Testis (tissue), 3 donors: ENCODE measurements around the gene SLC17A9. TPM values are rescaled to one million over a fixed set of nuclear protein-coding genes. Genes with fewer than 3 reads are reported as not detected.

Source experiments
- DNase-seq: peaks from one replicate; pipeline ENCODE4 v3.0.0-alpha.2; 2019
- H3K27ac ChIP-seq, 2 donors: fragments of 200-600 bp; sonication (generic); one replicate each; pipeline ENCODE4 v1.5.1; 2019
- H3K27me3 ChIP-seq: fragments of 200-600 bp; sonication (generic); one replicate; pipeline ENCODE4 v1.5.1; 2019
- H3K36me3 ChIP-seq: fragments of 200-600 bp; sonication (generic); one replicate; pipeline ENCODE4 v1.5.1; 2017; ENCODE audit warnings: low read depth; ENCODE audit errors: missing control alignments
- H3K4me1 ChIP-seq: fragments of 200-600 bp; sonication (generic); one replicate; pipeline ENCODE4 v1.5.1; 2019
- H3K4me3 ChIP-seq, 2 donors: fragments of 200-600 bp; sonication (generic); one replicate each; pipeline ENCODE4 v1.5.1; 2017 to 2019
- H3K9me3 ChIP-seq: fragments of 200-600 bp; sonication (generic); one replicate; pipeline ENCODE4 v1.5.1; 2017
- CTCF ChIP-seq, 3 experiments: fragments of 450-650 bp in 2 of 3; fragments of 200-600 bp in 1 of 3; sonication (generic) in 1 of 3; IDR thresholded peaks; one replicate each; pipeline ENCODE4 v1.5.1; 2016 to 2019; ENCODE audit warnings: antibody characterized with exemption in 3 of 3, mild to moderate bottlenecking in 2 of 3, moderate library complexity in 1 of 3
- POLR2A ChIP-seq: fragments of 450-650 bp; IDR thresholded peaks from one replicate; pipeline ENCODE4 v1.6.1; 2017; ENCODE audit warnings: antibody characterized with exemption, mild to moderate bottlenecking, moderate library complexity
- WGBS, 2 donors: methylation state at CpG; one replicate each; pipeline ENCODE4 v1.1.5; 2018; 5-methylcytosine and 5-hydroxymethylcytosine counted together
- intact Hi-C: fragments of 100-400 bp; cut with DNase I; formaldehyde crosslinking; loops from one replicate; pipeline ENCODE4 v1.15.1; 2023; ENCODE audit warnings: low total_unique reads
- polyA plus RNA-seq: library from polyadenylated mRNA; stranded (reverse); fragments of 350-450 nt; fragmentation: Illumina TruSeq; extraction: RNeasy Lipid Tissue Mini Kit (QIAGEN cat#74804); gene quantifications from one replicate; pipeline ENCODE4 v1.2.3, GENCODE V29; 2014; ENCODE audit warnings: low read depth, low replicate concordance; ENCODE audit not compliant: insufficient read depth
- total RNA-seq, 2 donors: library from RNA; depleted of rRNA; stranded (reverse); fragments of >200 nt; gene quantifications; one replicate each; pipeline ENCODE4 v1.2.3, GENCODE V29; 2016

The SLC17A9 gene
- total and polyA plus RNA-seq, 3 donors from 2014 or later, result 2.1 to 3.2 (median 2.9) TPM

GRCh38 chr20:62979876-62980373 is 27.4 kb downstream of the SLC17A9 start:
- TF ChIP-seq POLR2A (no peak), CTCF (IDR thresholded peaks at IDR 0.05) (no peak)
- Histone ChIP-seq H3K4me3 (no peak overlapping the region), H3K27me3 (no peaks in the 10 kb centered on the region), H3K36me3 (no peaks in the 10 kb centered on the region), H3K9me3 (no peaks in the 10 kb centered on the region), H3K4me1 (peaks cover 6% of the 10 kb centered on the region), H3K27ac (no peak overlapping the region)
- intact Hi-C loops, result no loop called here
- WGBS, 2 donors, result 43 to 63% methylated on average over 3 to 19 of the region's 19 CpGs
- no peak for DNase-seq

- WGBS, 2 donors, result 28 to 47% methylated on average over 18 to 19 of the region's 19 CpGs
- intact Hi-C loops, result no loop called here
- no peak for DNase-seq
- Histone ChIP-seq H3K9me3 (no peaks in the 10 kb centered on the region), H3K4me3 (peak overlapping the region in 1 of 2 donors; percentile 9), H3K27ac (no peak overlapping the region), H3K4me1 (peaks cover 6% of the 10 kb centered on the region), H3K27me3 (no peaks in the 10 kb centered on the region), H3K36me3 (no peaks in the 10 kb centered on the region)
- TF ChIP-seq CTCF (IDR thresholded peaks at IDR 0.05) (no peak), POLR2A (no peak)
These were observed 28.0 kb downstream of the SLC17A9 start for GRCh38 chr20:62980380-62980960.

GRCh38 chr20:62980970-62981369 is 28.5 kb downstream of the SLC17A9 start:
- no peaks in the 10 kb centered on the region for H3K9me3 ChIP-seq
- WGBS, 2 donors, result 8 to 15% methylated on average over 18 to 28 of the region's 28 CpGs
- peaks cover 6% of the 10 kb centered on the region for H3K4me1 ChIP-seq
- no peaks in the 10 kb centered on the region for H3K36me3 ChIP-seq
- TF ChIP-seq POLR2A, result no peak
- no peak for TF ChIP-seq CTCF (IDR thresholded peaks at IDR 0.05)
- H3K27ac ChIP-seq, result no peak overlapping the region
- H3K4me3 ChIP-seq, result peak overlapping the region in 1 of 2 donors; percentile 9
- no peak for DNase-seq
- H3K27me3 ChIP-seq, result no peaks in the 10 kb centered on the region
- intact Hi-C loops, result no loop called here

GRCh38 chr20:62982124-62983075 is 29.9 kb downstream of the SLC17A9 start:
- intact Hi-C loops, result no loop called here
- TF ChIP-seq POLR2A, result no peak
- TF ChIP-seq CTCF (IDR thresholded peaks at IDR 0.05), result no peak
- Histone ChIP-seq H3K36me3 (no peaks in the 10 kb centered on the region), H3K4me3 (no peak overlapping the region), H3K4me1 (peaks cover 6% of the 10 kb centered on the region), H3K27me3 (no peaks in the 10 kb centered on the region), H3K9me3 (no peaks in the 10 kb centered on the region), H3K27ac (no peak overlapping the region)
- DNase-seq, result no peak
- 75 to 77% methylated on average over 11 to 20 of the region's 21 CpGs for WGBS, 2 donors
